ENCODE measurements around the gene CNTLN. TPM values are rescaled to one million over a fixed set of nuclear protein-coding genes. Genes with fewer than 3 reads are reported as not detected.

CNTLN gene
- total RNA-seq, 1 experiment from 2014 or later, result 15.0 TPM

GRCh38 chr9:17216011-17216410 lies 81.2 kb downstream of the CNTLN start:
- H3K18ac ChIP-seq (ENCODE audit: insufficient read length, low read depth, low read length), result no peak overlapping the region
- Mint-ChIP-seq H3K9me3 (peaks cover 23 to 25% of the 10 kb centered on the region in 2 experiments), H3K36me3 (ENCODE audit: insufficient read depth in 1 of 3, low read depth in 3 of 3) (peaks cover 4 to 26% (median 14%) of the 10 kb centered on the region in 3 experiments), H3K27ac (no peak overlapping the region), H3K4me1 (0 out of 4 replicates have a peak, but pooled peaks cover 0 to 5% of the 10 kb centered on the region in 2 experiments), H3K27me3 (ENCODE audit: low read depth) (no peaks in the 10 kb centered on the region), H3K4me3 (no peak overlapping the region)
- no peaks in the 10 kb centered on the region for H3K4me1 ChIP-seq (ENCODE audit: insufficient read depth, low read length)
- H4K20me1 ChIP-seq (ENCODE audit: control insufficient read depth, insufficient read depth, insufficient read length), result no peaks in the 10 kb centered on the region
- H3K56ac ChIP-seq (ENCODE audit: insufficient read length, low read depth, low read length), result no peak overlapping the region
- no peak overlapping the region for H4K8ac ChIP-seq (replicated peaks; ENCODE audit: insufficient read length, low read depth, low read length)
- H2AFZ ChIP-seq (ENCODE audit: low read length), result no peak overlapping the region
- no peaks in the 10 kb centered on the region for H3K79me1 ChIP-seq (ENCODE audit: insufficient read depth, low read depth, low read length, poor library complexity, severe bottlenecking)
- no peak overlapping the region for H3K4me2 ChIP-seq (ENCODE audit: insufficient read depth, insufficient read length, low read length)
- H2BK12ac ChIP-seq (ENCODE audit: insufficient read length, low read depth, low read length), result no peak overlapping the region
- no peak overlapping the region for H2BK120ac ChIP-seq (ENCODE audit: low read depth, low read length, poor library complexity, severe bottlenecking)
- WGBS (ENCODE audit: extremely low coverage, insufficient read length, low lambda C conversion rate), result no CpG with 5 or more reads among the region's 3 CpGs
- no peak for DNase-seq
- no peak for TF ChIP-seq CTCF (conservative IDR thresholded peaks at IDR 0.05)
- H4K91ac ChIP-seq (ENCODE audit: insufficient read length, low read depth, low read length), result no peak overlapping the region
- H3K14ac ChIP-seq (ENCODE audit: insufficient read depth, low read length), result no peak overlapping the region
- H2BK5ac ChIP-seq (ENCODE audit: insufficient read length, low read length), result no peak overlapping the region
- no peak overlapping the region for H3K4ac ChIP-seq (ENCODE audit: low read depth, low read length)
- no peak overlapping the region for H3K27ac ChIP-seq (ENCODE audit: insufficient read length, low read depth, low read length)
- no peak overlapping the region for H2BK15ac ChIP-seq (ENCODE audit: low read depth, low read length)
- H3K27me3 ChIP-seq (ENCODE audit: insufficient read depth, low read length), result no peaks in the 10 kb centered on the region
- H3K79me2 ChIP-seq (ENCODE audit: insufficient read depth, low read length), result 0 out of 2 replicates have a peak, but pooled peaks cover 2% of the 10 kb centered on the region
- no peaks in the 10 kb centered on the region for H3K9me3 ChIP-seq (ENCODE audit: control insufficient read depth, low read depth, low read length)
- H3K23me2 ChIP-seq (ENCODE audit: insufficient read length, low read depth, low read length, poor library complexity, severe bottlenecking), result no peaks in the 10 kb centered on the region
- no peak overlapping the region for H3K9ac ChIP-seq (ENCODE audit: extremely low read depth, insufficient read length, low read length)
- H4K5ac ChIP-seq (ENCODE audit: insufficient read length, low read depth, low read length), result no peak overlapping the region
- H3T11ph ChIP-seq (ENCODE audit: low read length), result no peak overlapping the region
- no peak overlapping the region for H2BK20ac ChIP-seq (ENCODE audit: low read depth, low read length, poor library complexity, severe bottlenecking)
- no peak overlapping the region for H2AK5ac ChIP-seq (ENCODE audit: insufficient read length, low read length)
- H3K23ac ChIP-seq (ENCODE audit: insufficient read length, low read depth, low read length), result no peak overlapping the region
